ENCODE results near the gene IL10RA. TPM values are rescaled to one million over a fixed set of nuclear protein-coding genes. Genes with fewer than 3 reads are reported as not detected.

Gene IL10RA
- total and polyA plus RNA-seq, 9 of the 15 experiments (the other 6 are each of a cell fraction or from before 2014, with no cell fraction given): 0.17 to 17.3 (median 2.9) TPM

GRCh38 chr11:117950301-117950700 is 35.9 kb upstream of the IL10RA start (continued):
- TF ChIP-seq SRF (CRISPR knock-in tag; IDR thresholded peaks at IDR 0.05): 0 out of 4 replicates have a peak, but pooled peaks of 1 of the 2 experiments have one; percentile 20
- no peak for TF ChIP-seq ZNF79 (CRISPR knock-in tag; IDR thresholded peaks at IDR 0.05; ENCODE audit: low read depth)
- no peak for TF ChIP-seq ARID3A (IDR thresholded peaks at IDR 0.05; ENCODE audit: borderline replicate concordance, low read depth, low read length)
- no peak for TF ChIP-seq NRF1 (conservative IDR thresholded peaks at IDR 0.05 in 1 of 2, IDR thresholded peaks at IDR 0.05 in 1 of 2)
- TF ChIP-seq TFAP4 (CRISPR knock-in tag; IDR thresholded peaks at IDR 0.05; ENCODE audit: borderline replicate concordance): peak; percentile 76
- TF ChIP-seq U2AF1 (optimal IDR thresholded peaks at IDR 0.05; ENCODE audit: low read depth, low read length): no peak
- TF ChIP-seq CBX8 (IDR thresholded peaks at IDR 0.05; ENCODE audit: borderline replicate concordance, extremely low read depth, low read depth, low read length, poor library complexity, severe bottlenecking): no peak
- peak; percentile 57 for TF ChIP-seq HMBOX1 (IDR thresholded peaks at IDR 0.05)
- no peak for TF ChIP-seq HNRNPL (IDR thresholded peaks at IDR 0.05; ENCODE audit: low read depth, low read length)
